Fibroblast of mammary gland (primary cell): ENCODE results near the gene PRKCZ.

Source experiments
- DNase-seq: peaks from one replicate; pipeline ENCODE4 v3.0.0-alpha.2; 2010; ENCODE audit warnings: low read depth
- H3K4me3 ChIP-seq: 2 replicates; pipeline ENCODE4 v1.5.1; 2011; ENCODE audit warnings: low read depth, mild to moderate bottlenecking, low read length, moderate library complexity; ENCODE audit not compliant: control insufficient read depth
- TF ChIP-seq, protein P1 (sequence below): conservative IDR thresholded peaks from 2 replicates; pipeline ENCODE4 v1.5.1; 2011; ENCODE audit warnings: low read depth, low read length, inconsistent platforms; ENCODE audit not compliant: control insufficient read depth, insufficient read depth

Gene PRKCZ

DNA sequence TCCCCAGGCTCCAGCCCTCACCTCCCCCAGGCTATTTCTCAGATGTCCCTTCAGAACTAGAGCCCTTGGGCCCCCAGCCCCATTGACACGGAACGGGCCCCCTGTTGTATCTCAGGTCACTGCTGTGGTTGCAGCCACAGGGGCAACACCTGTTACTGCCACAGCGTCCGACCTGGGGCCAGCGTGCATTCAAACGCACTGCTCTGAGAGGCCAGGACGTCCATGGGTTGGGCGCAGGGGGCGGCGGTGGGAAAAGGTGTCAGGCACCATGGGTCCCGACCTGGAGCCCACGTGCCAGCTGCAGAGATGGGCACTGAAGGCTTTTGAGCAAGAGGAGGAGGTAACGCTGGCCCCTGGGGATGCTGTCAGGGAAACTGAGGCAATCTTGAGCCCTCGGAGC lies 131.1 kb downstream of the PRKCZ start:
- no peak overlapping the region for H3K4me3 ChIP-seq
- no peak for DNase-seq
- TF ChIP-seq, protein P1, sequence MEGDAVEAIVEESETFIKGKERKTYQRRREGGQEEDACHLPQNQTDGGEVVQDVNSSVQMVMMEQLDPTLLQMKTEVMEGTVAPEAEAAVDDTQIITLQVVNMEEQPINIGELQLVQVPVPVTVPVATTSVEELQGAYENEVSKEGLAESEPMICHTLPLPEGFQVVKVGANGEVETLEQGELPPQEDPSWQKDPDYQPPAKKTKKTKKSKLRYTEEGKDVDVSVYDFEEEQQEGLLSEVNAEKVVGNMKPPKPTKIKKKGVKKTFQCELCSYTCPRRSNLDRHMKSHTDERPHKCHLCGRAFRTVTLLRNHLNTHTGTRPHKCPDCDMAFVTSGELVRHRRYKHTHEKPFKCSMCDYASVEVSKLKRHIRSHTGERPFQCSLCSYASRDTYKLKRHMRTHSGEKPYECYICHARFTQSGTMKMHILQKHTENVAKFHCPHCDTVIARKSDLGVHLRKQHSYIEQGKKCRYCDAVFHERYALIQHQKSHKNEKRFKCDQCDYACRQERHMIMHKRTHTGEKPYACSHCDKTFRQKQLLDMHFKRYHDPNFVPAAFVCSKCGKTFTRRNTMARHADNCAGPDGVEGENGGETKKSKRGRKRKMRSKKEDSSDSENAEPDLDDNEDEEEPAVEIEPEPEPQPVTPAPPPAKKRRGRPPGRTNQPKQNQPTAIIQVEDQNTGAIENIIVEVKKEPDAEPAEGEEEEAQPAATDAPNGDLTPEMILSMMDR = no peak

DNA sequence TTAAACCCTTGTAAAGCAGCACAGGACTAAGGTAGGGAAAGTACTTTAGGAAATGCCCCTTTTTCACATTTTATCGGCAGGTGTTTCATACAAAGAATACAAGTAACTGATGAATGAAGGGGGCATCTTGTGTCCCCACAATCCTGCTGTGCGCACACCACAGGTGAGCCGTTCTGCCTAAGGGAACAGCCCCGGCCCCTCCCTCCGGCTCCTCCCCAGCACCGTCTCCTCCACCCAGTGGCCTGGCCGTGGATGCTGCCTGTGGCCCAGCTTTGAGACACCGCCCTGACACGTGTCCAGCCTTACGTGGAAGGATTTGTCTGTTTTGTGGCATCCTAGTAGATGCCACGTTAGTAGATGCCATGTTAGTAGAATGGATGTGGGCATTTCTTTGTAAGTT lies 131.5 kb downstream of the PRKCZ start:
- DNase-seq = no peak
- H3K4me3 ChIP-seq = no peak overlapping the region
- TF ChIP-seq, protein P1 = no peak

DNA sequence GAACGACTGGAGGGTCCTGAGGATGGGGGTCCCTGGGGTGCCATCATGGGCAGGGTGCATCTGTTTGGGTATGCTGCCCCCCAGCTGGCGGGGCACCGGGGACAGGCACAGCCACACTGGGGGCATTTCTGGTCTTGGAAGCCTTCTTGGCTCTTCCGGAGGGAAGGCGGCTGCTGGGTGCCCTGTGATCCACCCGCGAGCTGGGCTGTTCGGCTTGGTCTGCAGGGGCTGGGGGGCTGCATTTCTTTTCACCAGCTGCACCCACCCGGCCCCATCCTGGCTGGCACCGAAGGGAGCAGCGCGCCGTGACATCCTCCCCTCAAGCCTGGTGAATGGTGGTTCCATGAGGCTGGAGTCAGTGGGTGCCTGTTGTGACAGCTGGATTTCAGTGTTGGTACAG lies 132.2 kb downstream of the PRKCZ start:
- TF ChIP-seq, protein P1 = no peak
- no peak for DNase-seq

DNA sequence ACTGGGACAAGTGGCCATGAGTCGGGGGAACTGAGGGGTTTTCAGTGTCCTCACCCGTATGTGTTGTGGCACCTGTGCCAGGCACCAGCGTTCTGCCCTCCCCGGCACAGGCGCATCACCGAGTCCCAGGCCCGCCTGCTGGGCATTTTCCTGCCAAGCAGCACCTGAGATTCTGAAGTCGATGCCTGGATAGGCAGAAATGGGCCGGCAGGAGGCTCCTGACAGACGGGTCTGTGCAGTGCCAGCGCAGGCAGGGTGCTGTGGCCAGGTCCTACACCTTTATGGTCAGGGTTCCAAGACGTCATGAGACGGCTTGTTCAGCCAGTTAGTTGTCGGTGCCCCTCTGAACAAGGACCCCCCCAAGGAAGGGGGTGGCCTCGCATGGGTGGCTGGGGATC lies 133.7 kb downstream of the PRKCZ start:
- no peak for DNase-seq
- no peak overlapping the region for H3K4me3 ChIP-seq
- TF ChIP-seq, protein P1 = no peak

More for the DNA sequence above, 132.2 kb downstream of the PRKCZ start:
- no peak overlapping the region for H3K4me3 ChIP-seq

DNA sequence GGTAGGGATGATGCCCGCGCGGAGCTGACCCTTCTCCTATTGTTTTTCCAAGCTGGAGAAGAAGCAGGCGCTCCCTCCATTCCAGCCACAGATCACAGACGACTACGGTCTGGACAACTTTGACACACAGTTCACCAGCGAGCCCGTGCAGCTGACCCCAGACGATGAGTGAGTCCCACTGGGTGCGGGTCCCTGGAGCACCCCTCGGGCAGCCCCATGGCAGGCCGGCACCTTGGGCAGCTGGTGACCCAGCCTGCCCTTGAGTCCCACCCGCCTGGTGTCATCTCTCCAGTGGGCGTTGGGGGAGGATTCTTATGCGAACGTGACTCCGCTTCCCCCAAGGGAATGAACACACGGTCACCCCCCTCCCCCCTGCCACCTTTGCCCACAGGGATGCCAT lies 134.3 kb downstream of the PRKCZ start:
- H3K4me3 ChIP-seq = no peak overlapping the region
- TF ChIP-seq, protein P1 = no peak
- DNase-seq = no peak

DNA sequence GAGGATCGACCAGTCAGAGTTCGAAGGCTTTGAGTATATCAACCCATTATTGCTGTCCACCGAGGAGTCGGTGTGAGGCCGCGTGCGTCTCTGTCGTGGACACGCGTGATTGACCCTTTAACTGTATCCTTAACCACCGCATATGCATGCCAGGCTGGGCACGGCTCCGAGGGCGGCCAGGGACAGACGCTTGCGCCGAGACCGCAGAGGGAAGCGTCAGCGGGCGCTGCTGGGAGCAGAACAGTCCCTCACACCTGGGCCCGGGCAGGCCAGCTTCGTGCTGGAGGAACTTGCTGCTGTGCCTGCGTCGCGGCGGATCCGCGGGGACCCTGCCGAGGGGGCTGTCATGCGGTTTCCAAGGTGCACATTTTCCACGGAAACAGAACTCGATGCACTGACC lies 134.7 kb downstream of the PRKCZ start:
- TF ChIP-seq, protein P1 = no peak
- no peak for DNase-seq
- no peak overlapping the region for H3K4me3 ChIP-seq
